HCT116 (cell line): Measurements from ENCODE around the gene AGBL3. TPM values are rescaled to one million over a fixed set of nuclear protein-coding genes. Genes with fewer than 3 reads are reported as not detected.

Experiments
- ATAC-seq: fragments of 200-7000 bp; cut with Tn5 transposase; 2 replicates; pipeline ENCODE4 v1.9.1; 2020; ENCODE audit warnings: mild to moderate bottlenecking, moderate library complexity
- BruUV-seq: library from RNA; stranded (reverse); fragments of 400-500 nt; replicated peaks from 2 replicates; lab custom pipeline; 2021; lab: Mats Ljungman, UMichigan
- CTCF ChIA-PET: fragments of 300-600 bp; sonication (Branson Sonifier 250); formaldehyde crosslinking; loops from one replicate; lab custom pipeline; 2021; ENCODE audit warnings: antibody characterized with exemption; lab: Charles Lee
- POLR2A ChIA-PET: fragments of 300-600, 350-600 bp; sonication (Branson Sonifier 250); formaldehyde crosslinking; loops from one replicate; lab custom pipeline; 2021; ENCODE audit warnings: antibody characterized with exemption; lab: Charles Lee
- RAD21 ChIA-PET, 2 experiments: fragments of 300-600 bp; sonication (Branson Sonifier 250); formaldehyde crosslinking; loops; one replicate each; lab custom pipeline; 2023; ENCODE audit warnings: low total read pairs in 2 of 2; ENCODE audit not compliant: uncharacterized antibody in 2 of 2, unreplicated experiment in 2 of 2, low non-redundant PET in 1 of 2; lab: Charles Lee
- DNase-seq: peaks from one replicate; pipeline ENCODE4 v3.0.0-alpha.2; 2010; ENCODE audit warnings: low read depth, low spot score
- H2AFZ ChIP-seq: fragments of 200-600 bp; shearing (Covaris generic), sonication (generic); 2 replicates; pipeline ENCODE4 v1.6.1; 2017; ENCODE audit warnings: low read depth, mixed run types, mixed read lengths, antibody characterized with exemption, low read length; ENCODE audit not compliant: poor library complexity, severe bottlenecking
- H3K27ac ChIP-seq: 2 replicates; pipeline ENCODE4 v1.5.1; 2012; ENCODE audit warnings: low read depth, low read length
- H3K27me3 ChIP-seq: fragments of 200-600 bp; sonication (generic); 2 replicates; pipeline ENCODE4 v1.6.1; 2016; ENCODE audit warnings: mixed run types, low read length, mixed read lengths; ENCODE audit not compliant: insufficient read depth
- H3K36me3 ChIP-seq, 2 experiments: fragments of 200-500 bp in 1 of 2; fragments of 200-600 bp in 1 of 2; sonication (Bioruptor generic) in 1 of 2; sonication (generic) in 1 of 2; 2 replicates each; pipeline versions ENCODE4 v1.5.1 to v1.6.1; 2014 to 2016; ENCODE audit warnings: low read length in 2 of 2, inconsistent platforms in 1 of 2, mixed read lengths in 1 of 2, mixed run types in 1 of 2; ENCODE audit not compliant: insufficient read depth in 2 of 2, control insufficient read depth in 1 of 2
- H3K4me1 ChIP-seq, 2 experiments: fragments of 200-600 bp in 1 of 2; sonication (generic) in 1 of 2; 2 replicates each; pipeline versions ENCODE4 v1.5.1 to v1.6.1; 2012 to 2017; ENCODE audit warnings: low read length in 2 of 2, inconsistent platforms in 1 of 2, mild to moderate bottlenecking in 1 of 2, mixed read lengths in 1 of 2, mixed run types in 1 of 2, moderate library complexity in 1 of 2; ENCODE audit not compliant: insufficient read depth in 2 of 2, control insufficient read depth in 1 of 2
- H3K4me2 ChIP-seq: fragments of 200-600 bp; sonication (generic); 2 replicates; pipeline ENCODE4 v1.6.1; 2017; ENCODE audit warnings: mixed run types, low read length, mixed read lengths
- H3K4me3 ChIP-seq, 2 experiments: fragments of 200-600 bp in 1 of 2; sonication (generic) in 1 of 2; replicated peaks in 1 of 2; 2 replicates each; pipeline ENCODE4 v1.5.1; 2011 to 2016; ENCODE audit warnings: low read length in 2 of 2, control low read depth in 1 of 2, low read depth in 1 of 2, mild to moderate bottlenecking in 1 of 2, mixed read lengths in 1 of 2, mixed run types in 1 of 2
- H3K79me2 ChIP-seq: fragments of 200-600 bp; sonication (generic); 2 replicates; pipeline ENCODE4 v1.6.1; 2017; ENCODE audit warnings: mild to moderate bottlenecking, mixed run types, low read length, moderate library complexity, mixed read lengths; ENCODE audit not compliant: insufficient read depth
- H3K9ac ChIP-seq: fragments of 200-600 bp; sonication (generic); 2 replicates; pipeline ENCODE4 v1.6.1; 2016; ENCODE audit warnings: low read length, mixed read lengths
- H3K9me2 ChIP-seq: fragments of 200-600 bp; sonication (generic), shearing (Covaris generic); 2 replicates; pipeline ENCODE4 v1.6.1; 2017; ENCODE audit warnings: mixed run types, mild to moderate bottlenecking, moderate library complexity; ENCODE audit not compliant: insufficient read depth
- H3K9me3 ChIP-seq, 2 experiments: fragments of 200-500 bp in 1 of 2; fragments of 200-600 bp in 1 of 2; sonication (Bioruptor generic) in 1 of 2; sonication (generic) in 1 of 2; 2 replicates each; pipeline ENCODE4 v1.6.1; 2014 to 2017; ENCODE audit warnings: low read length in 2 of 2, mixed read lengths in 2 of 2, inconsistent platforms in 1 of 2, low read depth in 1 of 2, mild to moderate bottlenecking in 1 of 2, mixed run types in 1 of 2, moderate library complexity in 1 of 2; ENCODE audit not compliant: control insufficient read depth in 1 of 2, insufficient read depth in 1 of 2
- H4K20me1 ChIP-seq: fragments of 200-600 bp; sonication (generic), shearing (Covaris generic); 2 replicates; pipeline ENCODE4 v1.6.1; 2017; ENCODE audit warnings: mixed run types, mild to moderate bottlenecking, moderate library complexity; ENCODE audit not compliant: insufficient read depth
- CBX3 ChIP-seq: IDR thresholded peaks from 2 replicates; pipeline ENCODE4 v1.6.1; 2012; ENCODE audit warnings: low read depth
- CEBPB ChIP-seq: IDR thresholded peaks from 2 replicates; pipeline ENCODE4 v1.6.1; 2012; ENCODE audit warnings: low read depth
- CTCF ChIP-seq, 3 experiments: fragments of 200-600 bp in 1 of 3; sonication (generic) in 1 of 3; IDR thresholded peaks in 2 of 3; conservative IDR thresholded peaks in 1 of 3; 2 replicates each; pipeline ENCODE4 v1.5.1; 2012 to 2017; ENCODE audit warnings: low read depth in 2 of 3, low read length in 2 of 3, antibody characterized with exemption in 1 of 3, borderline replicate concordance in 1 of 3, control low read depth in 1 of 3, mild to moderate bottlenecking in 1 of 3, mixed read lengths in 1 of 3, mixed run types in 1 of 3, moderate library complexity in 1 of 3; ENCODE audit not compliant: insufficient read depth in 1 of 3
- FOSL1 ChIP-seq: IDR thresholded peaks from 2 replicates; pipeline ENCODE4 v1.6.1; 2012; ENCODE audit warnings: low read depth
- JUND ChIP-seq: IDR thresholded peaks from 2 replicates; pipeline ENCODE4 v1.6.1; 2012
- MAX ChIP-seq: IDR thresholded peaks from 2 replicates; pipeline ENCODE4 v1.6.1; 2012
- POLR2AphosphoS5 ChIP-seq: IDR thresholded peaks from 2 replicates; pipeline ENCODE4 v1.6.1; 2011; ENCODE audit warnings: mild to moderate bottlenecking, low read depth, low read length, moderate library complexity
- REST ChIP-seq: IDR thresholded peaks from 2 replicates; pipeline ENCODE4 v1.6.1; 2012; ENCODE audit warnings: low read depth
- ZBTB33 ChIP-seq: IDR thresholded peaks from 2 replicates; pipeline ENCODE4 v1.6.1; 2011; ENCODE audit warnings: mild to moderate bottlenecking, low read length, moderate library complexity; ENCODE audit not compliant: insufficient replicate concordance; ENCODE audit errors: extremely low read depth
- intact Hi-C: fragments of 100-400 bp; cut with micrococcal nuclease; formaldehyde crosslinking; loops from 2 replicates; pipeline ENCODE4 v1.10.0; 2022
- total RNA-seq: library from RNA; stranded (reverse); gene quantifications from one replicate; pipeline ENCODE4 v1.2.1, GENCODE V29; 2021; ENCODE audit not compliant: unreplicated experiment

AGBL3 gene
- total RNA-seq, 1 experiment from 2014 or later = 1.9 TPM

GRCh38 chr7:135169141-135169963, 183.0 kb downstream of the AGBL3 start (continued):
- TF ChIP-seq REST (no peak), MAX (peak; percentile 33; the same call in 1 of the 2 replicates)

- Histone ChIP-seq H3K4me2 (peak overlapping the region; percentile 98), H3K36me3 (peaks cover 7 to 36% of the 10 kb centered on the region in 2 experiments; a peak in 2 of 4 replicates), H3K9ac (peak overlapping the region; percentile 93), H3K9me2 (no peaks in the 10 kb centered on the region), H2AFZ (no peak overlapping the region), H3K4me1 (peaks cover 0 to 18% of the 10 kb centered on the region in 2 experiments; a peak in 2 of 4 replicates), H3K4me3 (peak overlapping the region; percentile 81 to 83), H3K79me2 (peaks cover 29% of the 10 kb centered on the region), H3K27me3 (no peaks in the 10 kb centered on the region), H3K9me3 (no peaks in the 10 kb centered on the region), H3K27ac (peak overlapping the region; percentile 92), H4K20me1 (peaks cover 3% of the 10 kb centered on the region; the same call in 1 of the 2 replicates)
- DNase-seq (no peak), ATAC-seq (no peak)
- no TSS peak for BruUV-seq
- POLR2A ChIA-PET = interaction anchor here (1.0 to 1.5 kb wide), 3 partner anchors 10 to 184 kb away, joined by 3 to 12 read pairs (median 4); partner anchors contain the start of gene AGBL3
- RAD21 ChIA-PET = interaction anchor here in 1 of 2 experiments (1.3 kb wide), 1 partner anchor 183 kb away, joined by 3 read pairs; the partner anchor contains the start of gene AGBL3
- CTCF ChIA-PET = interaction anchor here (0.6 to 1.9 kb wide), 12 partner anchors 8 to 537 kb away, joined by 3 to 25 read pairs (median 4); partner anchors contain the start of gene AGBL3
- intact Hi-C loops = loop anchor here (1.0 to 10.0 kb wide), 3 partner anchors 184 to 475 kb away; partner anchors contain the start of gene AGBL3
- no peak for TF ChIP-seq POLR2AphosphoS5
- TF ChIP-seq CBX3 = no peak; the same call in 1 of the 2 replicates
- TF ChIP-seq CTCF (IDR thresholded peaks at IDR 0.05 in 2 of 3, conservative IDR thresholded peaks at IDR 0.05 in 1 of 3; ENCODE audit: borderline replicate concordance in 1 of 3, insufficient read depth in 1 of 3, low read depth in 2 of 3, low read length in 2 of 3) = no peak
- TF ChIP-seq FOSL1 = no peak
- TF ChIP-seq REST = no peak
- no peak for TF ChIP-seq ZBTB33
- no peak; the same call in 1 of the 2 replicates for TF ChIP-seq JUND
- TF ChIP-seq CEBPB = no peak
These were observed 183.6 kb downstream of the AGBL3 start for GRCh38 chr7:135169964-135170273.
